Measurements from ENCODE around the gene ROPN1L.

The ROPN1L gene

GRCh38 chr5:10400831-10401230 lies 40.8 kb upstream of the ROPN1L start:
- no peak overlapping the region for H3K27ac ChIP-seq
- TF ChIP-seq CTCF (conservative IDR thresholded peaks at IDR 0.05; ENCODE audit: low read depth) = no peak
- CTCF ChIA-PET = no interaction called here
- POLR2A ChIA-PET (ENCODE audit: low non-redundant PET) = no interaction called here
- no peak for DNase-seq (ENCODE audit: low spot score)

- H3K27ac ChIP-seq = no peak overlapping the region
- DNase-seq (ENCODE audit: low spot score) = no peak
- ChIA-PET CTCF (no interaction called here), POLR2A (ENCODE audit: low non-redundant PET) (no interaction called here)
- no peak for TF ChIP-seq CTCF (conservative IDR thresholded peaks at IDR 0.05; ENCODE audit: low read depth)
These were observed 40.2 kb upstream of the ROPN1L start for GRCh38 chr5:10401498-10401897.

GRCh38 chr5:10403829-10404228 lies 37.9 kb upstream of the ROPN1L start:
- no peak for DNase-seq (ENCODE audit: low spot score)
- ChIA-PET CTCF (no interaction called here), POLR2A (ENCODE audit: low non-redundant PET) (no interaction called here)
- H3K27ac ChIP-seq = no peak overlapping the region
- no peak for TF ChIP-seq CTCF (conservative IDR thresholded peaks at IDR 0.05; ENCODE audit: low read depth)

- DNase-seq (ENCODE audit: low spot score) = no peak
- no peak for TF ChIP-seq CTCF (conservative IDR thresholded peaks at IDR 0.05; ENCODE audit: low read depth)
- ChIA-PET POLR2A (ENCODE audit: low non-redundant PET) (no interaction called here), CTCF (no interaction called here)
- no peak overlapping the region for H3K27ac ChIP-seq
These were observed 35.0 kb upstream of the ROPN1L start for GRCh38 chr5:10406651-10407050.

GRCh38 chr5:10409504-10409903 lies 32.2 kb upstream of the ROPN1L start:
- no peak overlapping the region for H3K27ac ChIP-seq
- ChIA-PET CTCF (no interaction called here), POLR2A (ENCODE audit: low non-redundant PET) (no interaction called here)
- DNase-seq (ENCODE audit: low spot score) = no peak
- TF ChIP-seq CTCF (conservative IDR thresholded peaks at IDR 0.05; ENCODE audit: low read depth) = no peak

GRCh38 chr5:10410662-10411061 lies 31.0 kb upstream of the ROPN1L start:
- no peak for TF ChIP-seq CTCF (conservative IDR thresholded peaks at IDR 0.05; ENCODE audit: low read depth)
- ChIA-PET CTCF (no interaction called here), POLR2A (ENCODE audit: low non-redundant PET) (no interaction called here)
- H3K27ac ChIP-seq = no peak overlapping the region
- no peak for DNase-seq (ENCODE audit: low spot score)

- POLR2A ChIA-PET (ENCODE audit: low non-redundant PET) = no interaction called here
- H3K27ac ChIP-seq = no peak overlapping the region
- CTCF ChIA-PET = interaction anchor here (0.7 kb wide), 1 partner anchor 52 kb away, joined by 3 read pairs; no protein-coding TSS in a partner anchor
- no peak for TF ChIP-seq CTCF (conservative IDR thresholded peaks at IDR 0.05; ENCODE audit: low read depth)
- no peak for DNase-seq (ENCODE audit: low spot score)
These were observed 30.3 kb upstream of the ROPN1L start for GRCh38 chr5:10411336-10411735.

Measured in RWPE1 (cell line).